Activated gamma-delta T cell treated with Interleukin-2 at 50 U/mL for 16 hours (primary cell): Measurements from ENCODE around the gene TTLL5.
"Not testable (repeated sequence)": the region's sequence is repeated elsewhere in the genome, so short reads cannot be mapped to it uniquely, and the experiment has no call there.

ENCODE experiments used
- DNase-seq: peaks from one replicate; pipeline ENCODE4 v3.0.0-alpha.2; 2020

TTLL5 gene

DNA sequence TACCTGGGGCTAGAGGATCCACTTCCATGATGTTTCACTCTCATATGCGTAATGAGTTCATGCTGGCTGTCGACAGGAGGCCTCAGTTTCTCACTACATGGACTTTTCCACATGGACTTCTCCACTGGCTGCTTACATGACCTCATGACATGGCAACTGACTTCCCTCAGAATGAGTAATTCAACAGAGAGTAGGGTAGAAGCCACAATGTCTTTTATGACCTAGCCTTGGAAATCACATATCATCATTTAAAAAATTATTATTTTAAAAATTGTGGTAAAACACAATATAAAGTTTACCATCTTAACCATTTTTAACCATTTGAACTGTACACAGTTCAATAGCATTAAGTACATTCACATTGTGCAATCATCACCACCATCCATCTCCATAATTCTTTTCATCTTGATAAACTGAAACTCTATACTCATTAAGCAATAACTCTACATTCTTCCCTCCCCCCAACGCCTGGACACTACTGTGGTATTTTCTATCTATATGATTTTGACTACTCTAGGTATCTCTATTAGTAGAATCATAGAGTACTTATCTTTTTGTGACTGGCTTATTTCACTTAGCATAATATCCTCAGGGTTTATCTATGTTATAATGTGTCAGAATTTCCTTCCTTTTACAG lies 176.2 kb downstream of the TTLL5 start:
- DNase-seq: no peak

DNA sequence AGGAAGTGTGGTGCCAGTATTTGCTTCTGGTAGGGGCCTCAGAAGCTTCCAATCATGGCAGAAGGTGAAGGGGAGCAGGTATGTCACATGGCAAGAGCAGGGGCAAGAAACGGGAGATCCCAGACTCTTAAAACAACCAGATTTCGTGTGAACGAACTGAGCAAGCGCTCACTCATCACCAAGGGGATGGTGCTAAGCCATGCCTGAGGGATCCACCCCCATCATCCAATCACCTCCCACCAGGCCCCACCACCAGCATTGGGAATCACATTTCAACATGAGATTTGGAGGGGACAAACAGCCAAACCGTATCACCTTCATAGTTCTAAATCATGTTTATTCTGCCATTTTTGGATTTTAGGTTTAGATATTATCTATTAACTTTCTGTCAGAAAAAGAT lies 179.9 kb downstream of the TTLL5 start:
- no peak for DNase-seq

DNA sequence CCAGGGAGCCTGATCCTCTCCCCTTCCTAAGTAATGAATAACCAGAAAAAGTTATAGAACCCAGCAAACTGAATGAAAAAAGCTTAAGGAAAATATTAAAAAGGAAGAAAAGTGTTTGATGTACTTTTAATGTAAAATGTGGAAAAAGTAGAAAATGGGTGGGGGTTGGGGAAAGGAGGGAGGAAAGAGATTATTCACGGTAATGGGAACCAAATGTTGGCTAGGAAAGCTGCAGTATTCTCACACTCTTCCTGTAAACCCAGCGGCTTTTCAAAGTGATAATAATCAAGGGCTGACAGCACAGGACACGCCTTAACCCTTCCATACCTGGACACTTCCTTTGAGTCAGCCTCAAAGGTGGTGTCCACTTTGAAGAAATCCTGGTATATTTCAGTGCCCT lies 181.5 kb downstream of the TTLL5 start:
- no peak for DNase-seq

DNA sequence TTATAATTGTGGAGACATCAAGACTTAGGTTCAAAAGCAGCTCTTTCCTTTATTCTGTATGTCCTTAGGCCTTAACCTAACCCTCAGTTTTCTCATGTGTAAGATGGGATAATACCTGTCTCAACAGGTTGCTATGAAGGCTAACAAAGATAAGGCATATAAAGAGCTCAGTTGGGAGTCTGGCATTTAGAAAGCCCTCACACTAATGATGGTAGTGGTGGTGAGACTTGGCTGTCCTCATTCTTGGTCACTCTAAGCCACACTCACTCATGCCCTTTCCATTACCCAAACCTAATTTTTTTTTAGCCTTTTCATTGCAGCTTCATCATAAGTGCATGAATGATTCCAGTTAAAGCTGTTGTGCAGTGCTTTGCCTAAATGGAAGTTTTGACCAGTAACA lies 183.4 kb downstream of the TTLL5 start:
- no peak for DNase-seq

DNA sequence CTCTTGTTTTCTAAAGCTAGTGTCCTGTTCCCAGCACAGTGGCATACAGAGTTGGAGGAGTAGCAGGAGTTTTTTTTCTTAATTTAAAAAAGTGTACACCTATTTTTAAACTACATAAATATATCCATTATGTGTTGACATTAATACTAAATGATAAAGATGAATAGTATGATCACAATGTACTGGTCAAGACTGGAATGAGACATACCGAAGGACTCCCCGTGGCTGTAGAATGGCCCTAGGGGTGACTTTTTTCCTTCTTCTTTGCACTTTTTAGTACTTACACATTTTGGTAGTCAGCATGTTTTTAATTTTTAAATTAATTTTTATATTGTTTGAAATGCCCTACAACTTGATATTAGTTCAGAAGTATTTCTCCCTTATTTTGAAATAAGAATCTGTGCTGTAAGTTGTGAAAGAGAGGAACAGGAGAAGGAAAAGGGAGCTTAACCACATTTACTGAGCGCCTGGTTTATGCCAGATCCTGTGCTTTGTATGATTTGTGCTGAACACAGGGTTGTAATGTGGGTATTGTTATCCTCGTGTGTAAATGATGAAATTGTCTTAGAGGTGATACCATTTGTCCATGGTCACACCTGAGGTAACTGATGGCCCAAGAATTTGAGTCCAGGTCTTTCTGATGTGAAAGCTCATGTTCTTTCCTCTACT lies 184.2 kb downstream of the TTLL5 start:
- DNase-seq: no peak

DNA sequence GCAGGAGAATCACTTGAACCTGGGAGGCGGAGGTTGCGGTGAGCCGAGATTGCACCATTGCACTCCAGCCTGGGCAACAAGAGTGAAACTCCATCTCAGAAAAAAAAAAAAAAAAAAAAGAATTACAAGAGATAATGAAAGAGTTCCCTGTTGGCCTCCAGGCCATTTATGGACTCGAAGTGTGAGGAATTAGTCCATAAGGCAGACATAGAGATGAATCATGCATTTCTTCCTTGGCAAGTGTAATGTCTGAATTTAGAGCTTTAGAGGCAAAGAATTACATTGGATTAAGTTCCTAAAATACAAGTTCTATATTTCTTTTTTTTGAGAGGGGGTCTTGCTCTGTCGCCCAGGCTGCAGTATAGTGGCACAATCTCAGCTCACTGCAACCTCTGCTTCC lies 185.6 kb downstream of the TTLL5 start:
- not testable (repeated sequence) for DNase-seq

DNA sequence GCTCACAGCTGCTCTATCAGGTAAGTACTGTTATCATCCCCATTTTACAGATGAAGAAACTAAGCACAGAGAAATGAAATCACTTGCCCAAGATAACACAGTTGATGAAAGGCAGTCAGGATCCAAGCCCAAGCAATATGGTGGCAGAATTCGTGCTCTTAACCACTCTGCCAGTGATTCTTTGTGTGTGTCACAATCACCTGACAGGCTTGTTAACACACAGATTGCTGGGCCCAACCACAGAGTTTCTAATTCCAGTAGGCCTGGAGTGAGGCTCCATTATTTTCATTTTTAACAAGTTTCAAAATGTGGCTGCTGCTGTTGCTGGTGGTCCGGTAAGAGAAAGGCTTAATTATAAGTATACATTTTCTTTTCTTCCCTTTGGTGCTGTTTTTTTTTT lies 186.5 kb downstream of the TTLL5 start:
- DNase-seq: no peak

DNA sequence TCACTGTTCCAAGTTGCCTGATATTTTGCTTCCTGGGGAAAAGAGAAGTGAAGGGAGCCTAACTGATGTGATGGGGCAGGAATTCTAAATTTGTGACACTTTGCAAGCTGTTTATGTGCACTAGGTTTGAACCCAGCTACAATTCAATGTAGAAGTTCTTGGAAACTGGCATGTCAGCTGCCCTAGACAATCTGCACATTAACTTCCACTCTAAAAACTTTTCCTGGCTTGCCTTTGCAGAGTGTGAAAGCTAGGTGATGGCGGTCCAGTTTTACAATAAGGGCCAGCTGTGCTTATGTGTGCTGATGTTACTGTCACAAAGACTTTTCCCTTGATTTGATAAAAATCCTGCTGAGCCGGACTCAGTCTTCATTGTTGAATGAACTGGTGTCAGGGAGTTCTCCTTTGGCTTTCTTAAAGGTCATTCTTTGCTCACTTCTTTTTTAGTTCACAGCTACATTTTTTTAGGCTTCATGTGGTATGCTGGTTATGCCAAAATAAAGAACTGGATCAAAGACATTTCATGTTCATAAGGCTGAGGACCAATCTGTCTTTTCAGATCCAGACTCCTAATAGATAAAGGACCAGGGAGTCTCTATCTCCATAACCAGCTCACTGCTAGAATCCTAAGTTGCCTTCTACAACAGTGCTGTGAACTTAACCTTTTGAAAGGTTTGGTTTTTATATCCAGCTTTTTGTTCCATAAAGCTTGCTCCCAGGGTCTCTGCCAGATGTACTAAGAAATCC lies 187.3 kb downstream of the TTLL5 start:
- no peak for DNase-seq

DNA sequence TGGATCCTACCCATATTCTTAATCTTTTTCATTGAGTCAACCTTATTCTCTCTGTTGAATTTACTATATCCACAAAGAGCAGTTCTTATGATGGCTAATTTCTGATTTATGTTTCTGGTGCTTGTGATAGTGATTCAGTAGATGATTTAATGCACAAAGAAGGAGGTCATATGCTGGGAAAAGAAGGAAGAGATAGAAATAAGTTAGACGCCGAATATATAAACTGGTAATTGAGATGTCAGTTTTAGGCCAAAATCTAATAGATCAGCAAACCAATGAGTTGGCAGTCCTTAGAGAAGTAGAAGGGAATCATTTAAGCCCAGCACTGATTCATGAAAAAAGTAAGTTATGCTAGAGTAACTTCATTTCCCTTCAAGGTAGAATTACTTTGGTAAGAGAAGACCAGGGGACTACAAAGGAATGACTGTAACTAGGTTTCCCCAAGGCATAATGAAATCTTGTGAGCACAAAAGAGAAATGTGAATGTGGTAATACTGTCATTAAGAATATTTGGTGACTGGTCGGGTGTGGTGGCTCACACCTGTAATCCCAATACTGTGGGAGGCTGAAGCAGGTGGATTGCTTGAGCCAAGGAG lies 188.4 kb downstream of the TTLL5 start:
- DNase-seq: no peak

DNA sequence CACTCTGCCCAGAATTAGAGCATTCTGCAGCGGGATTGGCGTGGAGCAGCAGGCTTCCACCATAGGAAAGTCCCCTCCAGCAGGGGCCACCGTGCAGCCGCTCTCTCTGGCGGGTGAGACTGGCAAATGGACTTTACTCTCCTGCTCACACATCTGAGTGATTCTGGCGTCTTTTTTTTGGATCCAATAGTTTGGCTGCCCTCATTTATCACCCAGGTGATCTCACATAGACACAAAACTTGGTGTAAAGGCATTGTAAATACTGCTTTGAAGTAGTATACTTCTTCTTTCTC lies 190.5 kb downstream of the TTLL5 start:
- DNase-seq: no peak

DNA sequence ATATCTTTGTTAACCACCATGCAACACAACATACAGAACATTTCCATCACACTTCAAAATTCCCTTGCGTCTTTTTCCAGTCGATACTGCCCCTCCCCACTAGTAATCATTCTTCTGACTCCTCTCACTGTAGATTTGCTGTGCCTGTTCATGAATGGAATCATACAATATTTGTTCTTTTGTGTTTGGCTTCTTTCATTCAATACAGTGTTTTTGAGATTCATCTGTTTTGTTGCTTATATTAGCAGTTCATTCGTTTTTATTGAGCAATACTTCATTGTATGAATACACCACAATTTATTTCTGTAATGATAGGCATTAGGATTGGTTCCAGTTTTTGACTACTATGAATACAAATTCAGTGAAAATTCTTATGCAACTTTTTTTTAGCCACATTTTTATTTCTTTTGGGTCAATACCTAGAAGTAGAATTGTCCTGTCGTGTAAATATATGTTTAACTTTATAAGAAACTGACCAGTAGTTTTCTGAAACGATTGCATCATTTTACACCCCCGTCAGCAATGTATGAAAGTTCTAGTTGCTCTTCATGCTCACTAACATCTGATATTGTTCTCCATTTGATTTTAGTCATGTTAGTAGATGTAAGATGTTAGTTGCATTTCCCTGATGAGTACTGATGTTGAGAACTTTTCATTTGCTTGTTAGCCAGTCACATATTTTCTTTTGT lies 193.2 kb downstream of the TTLL5 start:
- no peak for DNase-seq

DNA sequence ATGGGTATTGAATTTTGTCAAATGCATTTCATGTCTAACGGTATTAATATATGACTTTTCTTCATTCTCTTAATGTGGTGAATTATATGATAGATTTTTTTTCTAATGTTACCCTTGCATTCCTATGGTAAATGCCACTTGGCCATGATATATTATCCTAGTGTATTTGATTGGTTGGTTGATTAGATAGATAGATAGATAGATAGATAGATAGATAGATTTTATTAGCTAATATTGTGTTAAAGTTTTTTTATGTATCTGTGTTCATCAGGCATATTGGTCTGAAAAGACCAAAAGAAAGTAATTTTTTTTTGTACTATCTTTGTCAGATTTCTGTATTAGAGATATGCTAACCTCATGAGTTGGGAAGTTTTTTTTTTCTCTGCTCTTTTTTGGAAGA lies 196.2 kb downstream of the TTLL5 start:
- DNase-seq: no peak

DNA sequence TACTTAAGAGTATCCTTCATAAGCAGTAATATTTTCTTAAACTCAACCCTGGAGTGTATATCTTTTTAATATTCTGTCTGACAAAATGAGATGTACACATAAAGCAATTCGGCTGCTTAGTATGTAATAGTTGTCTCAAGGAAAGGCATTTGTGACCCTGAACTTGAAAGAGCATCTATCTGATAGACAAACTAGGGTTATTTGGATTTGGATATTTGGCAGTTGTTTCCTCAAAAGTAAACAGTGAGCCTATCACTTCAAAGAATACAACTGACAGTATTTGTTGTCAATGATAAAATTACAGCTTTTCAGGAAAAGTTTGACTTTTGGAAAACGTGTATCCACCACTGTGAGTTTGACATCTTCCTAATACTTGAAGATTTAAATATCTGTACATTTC lies 197.3 kb downstream of the TTLL5 start:
- no peak for DNase-seq

DNA sequence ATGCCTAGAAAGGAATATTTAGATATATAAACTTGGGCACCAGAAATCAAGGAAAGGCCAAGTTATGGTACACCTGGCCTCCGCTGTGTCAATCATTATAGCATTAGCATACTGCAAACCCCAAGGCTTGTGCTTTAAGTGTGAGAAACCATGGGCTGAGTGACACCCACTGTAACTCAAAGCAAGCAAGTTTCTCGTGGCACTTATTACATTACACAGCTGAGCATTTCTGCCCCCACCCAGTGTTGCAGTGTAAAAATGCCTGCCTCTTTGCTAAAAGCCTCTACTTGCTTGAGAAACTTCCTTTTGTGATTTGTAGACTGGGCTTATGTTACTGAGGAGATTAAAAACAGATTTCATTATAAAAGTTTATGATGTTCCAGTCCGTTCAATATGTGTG lies 198.7 kb downstream of the TTLL5 start:
- no peak for DNase-seq

DNA sequence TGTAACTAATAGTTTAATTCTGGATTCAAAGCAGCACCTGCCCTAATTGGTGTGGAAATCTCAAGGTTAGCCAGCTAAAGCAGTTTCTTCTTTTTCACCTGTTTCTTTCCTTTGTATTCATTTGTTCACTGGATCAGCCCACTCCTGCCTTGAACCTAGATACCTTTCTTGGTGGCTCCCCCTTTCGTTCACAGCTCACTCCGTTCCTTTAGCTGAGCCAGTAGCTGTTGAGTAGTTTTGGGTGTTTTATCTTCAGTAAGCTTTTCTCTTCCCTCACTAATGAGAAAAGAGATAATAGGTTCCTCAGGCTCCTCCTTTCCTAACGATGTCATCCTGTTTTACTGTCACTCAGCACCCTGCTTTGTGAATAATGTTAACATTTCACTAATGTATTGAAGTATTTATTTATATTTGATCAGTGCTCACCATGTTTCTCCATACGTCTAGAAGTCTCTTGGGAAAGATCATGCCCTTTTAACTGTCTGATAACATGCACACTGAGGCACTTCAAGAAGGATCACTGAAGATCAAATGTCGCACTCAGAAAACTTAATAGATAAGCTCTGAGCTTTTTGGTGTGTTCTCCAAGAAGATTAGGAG lies 199.6 kb downstream of the TTLL5 start:
- DNase-seq: no peak

DNA sequence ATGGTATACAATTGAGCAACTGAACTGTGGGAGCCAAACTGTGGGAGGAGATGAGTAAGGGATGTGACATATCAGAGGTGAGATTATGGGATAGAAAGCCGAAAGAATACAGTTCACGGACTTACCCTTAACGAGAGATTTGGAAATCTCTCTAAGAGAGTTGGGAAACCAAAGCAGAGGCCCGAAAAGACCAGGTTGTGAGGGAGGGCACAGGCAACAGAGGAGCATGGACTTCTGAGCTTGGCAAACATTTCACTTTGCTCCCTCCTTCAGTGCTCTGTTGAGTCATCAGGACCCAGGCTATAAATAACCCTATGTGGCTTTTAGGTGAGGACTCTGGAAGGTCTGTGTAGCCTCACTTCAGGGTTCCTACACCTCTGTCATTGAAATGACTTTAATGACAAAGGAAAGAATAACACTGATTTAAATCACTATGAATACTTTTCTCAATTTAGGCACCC lies 200.1 kb downstream of the TTLL5 start:
- no peak for DNase-seq

DNA sequence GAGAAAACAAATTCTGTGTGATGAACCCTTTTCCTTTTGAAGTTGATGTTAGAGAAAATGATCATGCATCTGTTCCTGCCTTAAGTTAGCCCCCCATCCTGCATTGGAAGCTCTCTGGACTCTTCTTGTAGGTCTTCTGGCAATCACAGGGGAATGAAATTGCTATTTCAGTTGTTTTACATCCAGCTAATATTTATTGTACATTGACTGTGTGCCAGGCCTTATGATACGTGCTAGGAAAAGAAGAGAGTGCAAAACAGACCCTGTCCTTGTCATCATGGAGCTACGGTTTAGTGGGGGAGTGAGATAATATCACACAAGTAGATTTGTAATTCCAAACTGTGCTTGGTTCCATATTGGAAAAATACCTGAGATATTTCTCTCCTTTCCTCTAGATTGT lies 202.2 kb downstream of the TTLL5 start:
- DNase-seq: no peak

DNA sequence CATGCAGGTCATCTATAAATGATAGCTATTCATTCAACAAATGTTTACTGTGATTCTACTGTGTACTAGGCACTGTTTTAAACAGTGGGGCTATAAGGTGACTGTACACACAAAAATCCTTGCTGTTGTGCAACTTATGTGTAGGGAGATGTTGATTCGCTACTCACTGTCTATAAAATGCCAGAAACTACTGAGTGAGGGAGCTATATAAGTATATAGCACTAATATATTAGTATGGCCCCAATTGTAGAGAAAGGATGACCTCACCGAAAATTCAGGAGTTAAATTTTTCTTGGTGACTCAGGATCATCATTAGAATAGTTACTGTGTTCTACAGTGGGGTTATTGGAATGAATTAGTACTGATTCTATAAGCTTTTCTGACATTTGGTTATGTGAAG lies 203.3 kb downstream of the TTLL5 start:
- DNase-seq: no peak

DNA sequence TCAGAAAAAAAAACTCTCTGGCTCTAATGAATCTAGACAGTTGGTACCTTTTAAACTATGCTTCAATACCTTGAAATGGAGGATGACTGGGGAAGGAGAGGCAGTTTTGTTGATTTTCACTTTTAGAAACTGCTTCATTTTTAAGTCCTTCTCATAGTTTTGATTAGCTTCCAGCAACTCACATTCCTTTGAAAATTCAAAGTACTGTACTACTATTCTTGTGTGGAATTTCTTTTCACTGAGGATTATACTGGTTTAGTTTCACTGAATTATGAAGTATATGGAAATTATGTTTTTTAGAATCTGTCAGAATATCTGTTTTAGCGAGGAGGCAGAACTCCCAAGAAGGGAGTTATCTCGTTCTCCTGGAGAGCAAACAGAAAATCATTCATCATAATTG lies 204.5 kb downstream of the TTLL5 start:
- DNase-seq: no peak

DNA sequence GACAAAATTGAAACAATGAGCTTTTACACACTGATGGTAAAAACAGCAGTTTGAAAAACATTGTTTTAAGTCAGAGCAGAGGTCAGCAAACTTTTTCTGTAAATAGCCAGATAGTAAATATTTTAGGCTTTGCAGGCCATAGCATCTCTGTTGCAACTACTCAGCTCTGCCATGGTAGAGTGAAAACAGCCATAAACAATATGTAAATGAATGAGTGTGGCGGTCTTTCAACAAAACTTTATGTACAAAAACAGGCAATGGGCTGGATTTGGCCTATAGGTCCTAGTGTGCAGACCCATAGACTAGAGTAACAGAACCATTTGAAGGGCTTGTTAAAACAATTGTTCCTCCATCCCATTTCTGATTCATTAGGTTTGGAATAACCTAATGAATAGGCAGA lies 205.9 kb downstream of the TTLL5 start:
- DNase-seq: no peak

DNA sequence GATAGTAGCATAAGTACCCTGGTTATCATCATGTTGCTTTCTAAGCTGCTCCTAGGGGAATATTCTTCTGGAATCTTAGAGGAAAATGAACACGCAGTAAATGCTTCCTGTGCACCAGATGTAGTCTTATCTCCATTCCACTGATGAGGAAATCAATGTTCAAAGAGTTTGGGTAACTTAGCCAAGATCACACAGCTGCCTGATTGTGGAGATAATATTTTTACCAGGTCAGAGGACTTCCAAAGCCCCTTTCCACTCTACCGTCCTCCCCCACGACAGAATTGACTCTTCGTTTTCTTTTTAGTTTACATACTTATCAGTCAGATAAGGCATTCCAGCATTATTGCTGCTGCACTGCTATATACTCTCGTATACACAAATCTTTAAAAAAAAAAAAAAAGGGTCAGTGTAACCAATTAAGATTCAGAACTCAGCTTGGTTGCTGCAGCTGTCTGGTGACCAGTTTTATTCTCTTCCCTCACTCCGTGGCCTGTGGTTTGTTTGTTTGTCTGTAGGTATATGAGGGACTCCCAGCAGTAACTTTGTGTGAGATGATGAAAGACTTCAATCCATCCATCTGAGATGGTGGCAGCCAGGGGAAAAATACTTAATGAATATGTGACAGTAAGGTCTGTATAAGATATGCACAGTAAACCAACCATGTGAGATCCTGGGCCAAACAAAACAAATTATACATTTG lies 210.3 kb downstream of the TTLL5 start:
- no peak for DNase-seq

DNA sequence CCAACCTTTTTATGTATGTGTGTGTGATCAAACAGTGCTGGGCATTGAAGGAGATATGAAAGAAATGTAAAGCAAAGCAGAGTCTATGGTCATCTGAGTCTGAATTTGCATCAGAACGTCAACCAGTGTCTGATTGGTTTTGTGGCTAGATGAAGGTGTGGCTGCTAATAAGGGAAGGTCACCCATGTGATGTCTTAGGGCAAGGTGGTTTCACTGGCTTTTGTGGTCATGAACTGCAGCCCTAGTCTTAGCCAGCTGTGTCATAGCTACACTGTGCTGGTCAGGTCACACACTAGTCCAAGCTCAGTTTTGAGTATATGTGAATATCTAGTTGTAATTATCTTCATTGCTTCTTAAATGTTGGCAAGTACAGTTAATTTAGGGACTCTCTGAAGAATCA lies 214.9 kb downstream of the TTLL5 start:
- no peak for DNase-seq
